GM12873 (cell line): ENCODE measurements around the gene CKS2.

Source experiments
- CTCF ChIP-seq: IDR thresholded peaks from 2 replicates; pipeline ENCODE4 v1.5.1; 2012; ENCODE audit warnings: low read depth, mild to moderate bottlenecking, moderate library complexity, low read length, control low read depth; ENCODE audit not compliant: insufficient read depth; ENCODE audit errors: missing control alignments

CKS2 gene

GRCh38 chr9:89329917-89330316 lies 18.9 kb downstream of the CKS2 start:
- no peak for TF ChIP-seq CTCF

- no peak for TF ChIP-seq CTCF
Observed at GRCh38 chr9:89330513-89330912, 19.5 kb downstream of the CKS2 start.

GRCh38 chr9:89339807-89340206 lies 28.8 kb downstream of the CKS2 start:
- no peak for TF ChIP-seq CTCF

- no peak for TF ChIP-seq CTCF
Observed at GRCh38 chr9:89340332-89340731, 29.3 kb downstream of the CKS2 start.

- TF ChIP-seq CTCF, result no peak
Observed at GRCh38 chr9:89342213-89342612, 31.2 kb downstream of the CKS2 start.

- TF ChIP-seq CTCF, result no peak
Observed at GRCh38 chr9:89342948-89343347, 32.0 kb downstream of the CKS2 start.

GRCh38 chr9:89345476-89345875 lies 34.5 kb downstream of the CKS2 start:
- no peak for TF ChIP-seq CTCF
